Fibroblast of peridontal ligament (primary cell): ENCODE results near the gene FRMD5.

Source experiments
- DNase-seq: peaks from one replicate; pipeline ENCODE4 v3.0.0-alpha.2; 2010; ENCODE audit errors: extremely low read depth

Gene FRMD5

GRCh38 chr15:44094781-44095180, 100.3 kb downstream of the FRMD5 start:
- DNase-seq, result peak; percentile 55

GRCh38 chr15:44093836-44094235, 101.2 kb downstream of the FRMD5 start:
- DNase-seq, result no peak

GRCh38 chr15:44092221-44092620, 102.8 kb downstream of the FRMD5 start:
- DNase-seq, result peak; percentile 62

- DNase-seq, result peak; percentile 92
These were observed 107.2 kb downstream of the FRMD5 start for GRCh38 chr15:44087578-44088465.

- no peak for DNase-seq
These were observed 110.3 kb downstream of the FRMD5 start for GRCh38 chr15:44084770-44085169.

- no peak for DNase-seq
These were observed 110.9 kb downstream of the FRMD5 start for GRCh38 chr15:44084171-44084570.

GRCh38 chr15:44082558-44083157, 112.4 kb downstream of the FRMD5 start:
- peak; percentile 44 for DNase-seq

GRCh38 chr15:44081026-44082013, 113.8 kb downstream of the FRMD5 start:
- DNase-seq, result peak; percentile 90

- no peak for DNase-seq
These were observed 119.5 kb downstream of the FRMD5 start for GRCh38 chr15:44075535-44075934.

GRCh38 chr15:44069489-44069888, 125.6 kb downstream of the FRMD5 start:
- no peak for DNase-seq

- DNase-seq, result no peak
These were observed 126.7 kb downstream of the FRMD5 start for GRCh38 chr15:44068347-44068746.

GRCh38 chr15:44066211-44066827, 128.8 kb downstream of the FRMD5 start:
- peak; percentile 72 for DNase-seq

GRCh38 chr15:44064706-44065105, 130.4 kb downstream of the FRMD5 start:
- DNase-seq, result no peak

- peak; percentile 88 for DNase-seq
These were observed 136.9 kb downstream of the FRMD5 start for GRCh38 chr15:44058126-44058525.

- DNase-seq, result no peak
These were observed 149.4 kb downstream of the FRMD5 start for GRCh38 chr15:44045661-44046060.

GRCh38 chr15:44045217-44045616, 149.9 kb downstream of the FRMD5 start:
- DNase-seq, result no peak

- DNase-seq, result peak; percentile 63
These were observed 156.3 kb downstream of the FRMD5 start for GRCh38 chr15:44038755-44039191.

GRCh38 chr15:44035781-44036699, 159.0 kb downstream of the FRMD5 start:
- DNase-seq, result no peak

- DNase-seq, result peak; percentile 85
These were observed 160.0 kb downstream of the FRMD5 start for GRCh38 chr15:44034933-44035624.

- DNase-seq, result no peak
These were observed 160.7 kb downstream of the FRMD5 start for GRCh38 chr15:44034334-44034733.
